ENCODE data around the gene ZCCHC14.

ZCCHC14 gene

DNA sequence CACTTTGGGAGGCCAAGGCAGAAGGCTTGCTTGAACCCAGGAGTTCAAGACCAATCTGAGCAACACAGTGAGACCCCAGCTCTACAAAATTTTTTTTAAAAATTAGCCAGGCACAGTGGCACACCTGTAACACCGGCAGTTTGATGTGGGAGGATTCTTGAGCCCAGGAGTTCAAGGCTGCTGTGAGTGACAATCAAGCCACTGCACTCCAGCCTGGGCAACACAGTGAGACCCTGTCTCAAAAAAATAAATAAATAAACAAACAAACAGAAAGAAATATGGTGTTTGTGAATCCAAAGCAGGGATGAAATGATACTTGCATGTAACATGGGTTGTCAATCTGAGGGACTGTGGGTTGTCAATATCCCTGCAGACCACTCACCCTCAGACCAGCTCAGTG is 125.9 kb downstream of the ZCCHC14 start:
- TF ChIP-seq GABPA (IDR thresholded peaks at IDR 0.05; ENCODE audit: low read depth) (no peak), SPI1 (IDR thresholded peaks at IDR 0.05; ENCODE audit: borderline replicate concordance, low read depth) (no peak), POLR2AphosphoS5 (IDR thresholded peaks at IDR 0.05; ENCODE audit: low read depth) (no peak)
- TF ChIP-seq, protein P1, sequence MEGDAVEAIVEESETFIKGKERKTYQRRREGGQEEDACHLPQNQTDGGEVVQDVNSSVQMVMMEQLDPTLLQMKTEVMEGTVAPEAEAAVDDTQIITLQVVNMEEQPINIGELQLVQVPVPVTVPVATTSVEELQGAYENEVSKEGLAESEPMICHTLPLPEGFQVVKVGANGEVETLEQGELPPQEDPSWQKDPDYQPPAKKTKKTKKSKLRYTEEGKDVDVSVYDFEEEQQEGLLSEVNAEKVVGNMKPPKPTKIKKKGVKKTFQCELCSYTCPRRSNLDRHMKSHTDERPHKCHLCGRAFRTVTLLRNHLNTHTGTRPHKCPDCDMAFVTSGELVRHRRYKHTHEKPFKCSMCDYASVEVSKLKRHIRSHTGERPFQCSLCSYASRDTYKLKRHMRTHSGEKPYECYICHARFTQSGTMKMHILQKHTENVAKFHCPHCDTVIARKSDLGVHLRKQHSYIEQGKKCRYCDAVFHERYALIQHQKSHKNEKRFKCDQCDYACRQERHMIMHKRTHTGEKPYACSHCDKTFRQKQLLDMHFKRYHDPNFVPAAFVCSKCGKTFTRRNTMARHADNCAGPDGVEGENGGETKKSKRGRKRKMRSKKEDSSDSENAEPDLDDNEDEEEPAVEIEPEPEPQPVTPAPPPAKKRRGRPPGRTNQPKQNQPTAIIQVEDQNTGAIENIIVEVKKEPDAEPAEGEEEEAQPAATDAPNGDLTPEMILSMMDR (IDR thresholded peaks at IDR 0.05; ENCODE audit: insufficient read depth, low read length), result no peak
- TF ChIP-seq, protein P2, sequence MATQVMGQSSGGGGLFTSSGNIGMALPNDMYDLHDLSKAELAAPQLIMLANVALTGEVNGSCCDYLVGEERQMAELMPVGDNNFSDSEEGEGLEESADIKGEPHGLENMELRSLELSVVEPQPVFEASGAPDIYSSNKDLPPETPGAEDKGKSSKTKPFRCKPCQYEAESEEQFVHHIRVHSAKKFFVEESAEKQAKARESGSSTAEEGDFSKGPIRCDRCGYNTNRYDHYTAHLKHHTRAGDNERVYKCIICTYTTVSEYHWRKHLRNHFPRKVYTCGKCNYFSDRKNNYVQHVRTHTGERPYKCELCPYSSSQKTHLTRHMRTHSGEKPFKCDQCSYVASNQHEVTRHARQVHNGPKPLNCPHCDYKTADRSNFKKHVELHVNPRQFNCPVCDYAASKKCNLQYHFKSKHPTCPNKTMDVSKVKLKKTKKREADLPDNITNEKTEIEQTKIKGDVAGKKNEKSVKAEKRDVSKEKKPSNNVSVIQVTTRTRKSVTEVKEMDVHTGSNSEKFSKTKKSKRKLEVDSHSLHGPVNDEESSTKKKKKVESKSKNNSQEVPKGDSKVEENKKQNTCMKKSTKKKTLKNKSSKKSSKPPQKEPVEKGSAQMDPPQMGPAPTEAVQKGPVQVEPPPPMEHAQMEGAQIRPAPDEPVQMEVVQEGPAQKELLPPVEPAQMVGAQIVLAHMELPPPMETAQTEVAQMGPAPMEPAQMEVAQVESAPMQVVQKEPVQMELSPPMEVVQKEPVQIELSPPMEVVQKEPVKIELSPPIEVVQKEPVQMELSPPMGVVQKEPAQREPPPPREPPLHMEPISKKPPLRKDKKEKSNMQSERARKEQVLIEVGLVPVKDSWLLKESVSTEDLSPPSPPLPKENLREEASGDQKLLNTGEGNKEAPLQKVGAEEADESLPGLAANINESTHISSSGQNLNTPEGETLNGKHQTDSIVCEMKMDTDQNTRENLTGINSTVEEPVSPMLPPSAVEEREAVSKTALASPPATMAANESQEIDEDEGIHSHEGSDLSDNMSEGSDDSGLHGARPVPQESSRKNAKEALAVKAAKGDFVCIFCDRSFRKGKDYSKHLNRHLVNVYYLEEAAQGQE (IDR thresholded peaks at IDR 0.05; ENCODE audit: insufficient replicate concordance, low read depth), result no peak
- no peak for DNase-seq (ENCODE audit: low read depth in 1 of 2, low spot score in 1 of 2)
- Histone ChIP-seq H3K27ac (replicated peaks) (no peak overlapping the region), H3K4me3 (replicated peaks; ENCODE audit: insufficient read depth, low read length) (no peak overlapping the region), H3K27me3 (ENCODE audit: insufficient read depth, poor library complexity, severe bottlenecking) (no peaks in the 10 kb centered on the region)

- no peak for DNase-seq (ENCODE audit: low read depth in 1 of 2, low spot score in 1 of 2)
- Histone ChIP-seq H3K27ac (replicated peaks) (no peak overlapping the region), H3K4me3 (replicated peaks; ENCODE audit: insufficient read depth, low read length) (no peak overlapping the region), H3K27me3 (ENCODE audit: insufficient read depth, poor library complexity, severe bottlenecking) (no peaks in the 10 kb centered on the region)
- TF ChIP-seq, protein P1 (IDR thresholded peaks at IDR 0.05; ENCODE audit: insufficient read depth, low read length), result no peak
- TF ChIP-seq, protein P2 (IDR thresholded peaks at IDR 0.05; ENCODE audit: insufficient replicate concordance, low read depth), result no peak
- TF ChIP-seq POLR2AphosphoS5 (IDR thresholded peaks at IDR 0.05; ENCODE audit: low read depth) (no peak), GABPA (IDR thresholded peaks at IDR 0.05; ENCODE audit: low read depth) (no peak), SPI1 (IDR thresholded peaks at IDR 0.05; ENCODE audit: borderline replicate concordance, low read depth) (no peak)
Measured at GRCh38 chr16:87366288-87366687, 126.5 kb downstream of the ZCCHC14 start.

DNA sequence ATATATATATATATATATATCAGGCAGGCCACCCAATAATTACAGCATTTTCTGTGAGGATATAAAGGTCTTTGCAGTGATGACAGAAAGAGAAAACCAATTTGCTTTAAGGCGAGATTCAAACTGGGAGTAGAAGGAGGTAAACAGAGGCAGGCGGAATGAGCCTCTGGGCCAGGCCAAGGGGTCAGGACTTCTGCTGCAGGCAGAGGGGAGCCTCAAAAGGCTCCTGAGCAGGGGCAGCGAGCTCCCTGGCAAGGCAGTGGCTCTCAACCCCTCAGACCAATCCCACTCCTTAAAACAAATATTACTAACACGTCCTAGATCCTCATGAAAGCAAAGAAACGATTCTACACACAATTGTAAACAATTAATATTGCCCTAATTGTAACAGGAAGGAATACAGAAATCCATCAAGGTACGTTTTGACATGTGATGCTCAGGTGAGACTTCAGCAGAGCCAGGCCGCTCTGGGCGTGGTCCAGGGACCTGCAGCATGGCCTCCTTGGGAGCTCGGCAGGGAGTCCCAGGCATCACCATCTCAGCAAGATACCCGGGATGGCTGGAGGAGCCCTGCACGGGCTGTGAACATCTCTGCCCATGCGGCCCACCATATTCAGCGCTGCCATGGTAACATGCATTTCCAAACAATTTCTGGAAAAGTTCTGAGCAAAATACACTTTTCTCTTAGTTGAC is 127.7 kb downstream of the ZCCHC14 start:
- TF ChIP-seq POLR2AphosphoS5 (IDR thresholded peaks at IDR 0.05; ENCODE audit: low read depth) (no peak), GABPA (IDR thresholded peaks at IDR 0.05; ENCODE audit: low read depth) (no peak), SPI1 (IDR thresholded peaks at IDR 0.05; ENCODE audit: borderline replicate concordance, low read depth) (no peak)
- TF ChIP-seq, protein P1 (IDR thresholded peaks at IDR 0.05; ENCODE audit: insufficient read depth, low read length), result no peak
- TF ChIP-seq, protein P2 (IDR thresholded peaks at IDR 0.05; ENCODE audit: insufficient replicate concordance, low read depth), result no peak
- Histone ChIP-seq H3K27ac (replicated peaks) (no peak overlapping the region), H3K4me3 (replicated peaks; ENCODE audit: insufficient read depth, low read length) (no peak overlapping the region)

More for the DNA sequence above, 127.7 kb downstream of the ZCCHC14 start:
- no peaks in the 10 kb centered on the region for H3K27me3 ChIP-seq (ENCODE audit: insufficient read depth, poor library complexity, severe bottlenecking)
- DNase-seq (ENCODE audit: low read depth in 1 of 2, low spot score in 1 of 2), result no peak
